GM12873 (cell line): ENCODE results near the gene CPEB1.

Experiments
- TF ChIP-seq, protein P1 (sequence below): IDR thresholded peaks from 2 replicates; pipeline ENCODE4 v1.5.1; 2012; ENCODE audit warnings: low read depth, mild to moderate bottlenecking, moderate library complexity, low read length, control low read depth; ENCODE audit not compliant: insufficient read depth; ENCODE audit errors: missing control alignments

The CPEB1 gene

DNA sequence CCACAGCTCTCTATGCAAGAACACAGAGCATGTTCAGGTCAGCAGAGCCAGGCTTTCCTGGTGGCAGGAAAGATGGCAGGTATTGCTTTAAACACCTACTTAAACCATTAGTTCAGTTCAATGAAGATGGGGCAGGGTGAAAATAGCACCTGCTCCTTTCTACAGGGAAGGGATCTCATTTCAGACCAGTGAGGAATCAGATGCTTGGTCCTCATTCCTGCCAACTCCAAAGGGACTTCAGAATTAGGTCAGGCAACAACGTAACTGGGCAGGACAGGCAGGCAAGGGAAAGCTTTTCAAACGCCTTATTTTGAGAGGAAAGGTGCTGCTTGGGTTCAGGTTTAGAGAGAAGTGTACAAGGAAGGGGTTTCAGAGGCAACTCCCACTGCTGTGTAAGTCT lies 94.3 kb downstream of the CPEB1 start:
- TF ChIP-seq, protein P1, sequence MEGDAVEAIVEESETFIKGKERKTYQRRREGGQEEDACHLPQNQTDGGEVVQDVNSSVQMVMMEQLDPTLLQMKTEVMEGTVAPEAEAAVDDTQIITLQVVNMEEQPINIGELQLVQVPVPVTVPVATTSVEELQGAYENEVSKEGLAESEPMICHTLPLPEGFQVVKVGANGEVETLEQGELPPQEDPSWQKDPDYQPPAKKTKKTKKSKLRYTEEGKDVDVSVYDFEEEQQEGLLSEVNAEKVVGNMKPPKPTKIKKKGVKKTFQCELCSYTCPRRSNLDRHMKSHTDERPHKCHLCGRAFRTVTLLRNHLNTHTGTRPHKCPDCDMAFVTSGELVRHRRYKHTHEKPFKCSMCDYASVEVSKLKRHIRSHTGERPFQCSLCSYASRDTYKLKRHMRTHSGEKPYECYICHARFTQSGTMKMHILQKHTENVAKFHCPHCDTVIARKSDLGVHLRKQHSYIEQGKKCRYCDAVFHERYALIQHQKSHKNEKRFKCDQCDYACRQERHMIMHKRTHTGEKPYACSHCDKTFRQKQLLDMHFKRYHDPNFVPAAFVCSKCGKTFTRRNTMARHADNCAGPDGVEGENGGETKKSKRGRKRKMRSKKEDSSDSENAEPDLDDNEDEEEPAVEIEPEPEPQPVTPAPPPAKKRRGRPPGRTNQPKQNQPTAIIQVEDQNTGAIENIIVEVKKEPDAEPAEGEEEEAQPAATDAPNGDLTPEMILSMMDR: no peak

DNA sequence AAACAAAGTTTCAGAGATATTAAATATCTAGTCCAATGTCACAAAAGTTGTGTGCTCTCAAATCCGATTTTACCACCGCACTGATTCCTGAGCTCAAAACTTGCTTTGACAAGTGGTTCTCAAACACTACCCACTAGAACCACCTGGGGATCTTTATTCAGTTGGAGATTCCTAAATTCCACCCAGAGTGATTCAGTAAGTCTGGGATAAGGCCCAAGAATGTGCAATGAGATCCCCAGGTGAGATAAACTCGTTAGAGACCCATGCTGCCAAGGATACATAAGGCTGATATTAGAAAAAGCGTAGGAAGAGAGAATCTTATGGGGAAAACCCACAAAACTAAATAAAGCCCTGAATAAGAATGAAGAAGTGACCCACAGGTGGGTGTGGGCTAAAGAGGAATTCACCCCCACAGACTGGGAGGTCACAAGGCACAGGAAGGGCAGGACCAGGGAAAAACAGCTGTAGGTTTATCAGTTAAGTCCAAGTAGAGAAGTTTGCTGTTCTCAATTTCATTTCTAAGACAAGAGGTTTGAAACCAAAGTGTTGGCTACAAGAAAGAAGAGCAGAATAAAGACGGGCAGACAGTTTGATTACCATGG lies 95.4 kb downstream of the CPEB1 start:
- TF ChIP-seq, protein P1: no peak

DNA sequence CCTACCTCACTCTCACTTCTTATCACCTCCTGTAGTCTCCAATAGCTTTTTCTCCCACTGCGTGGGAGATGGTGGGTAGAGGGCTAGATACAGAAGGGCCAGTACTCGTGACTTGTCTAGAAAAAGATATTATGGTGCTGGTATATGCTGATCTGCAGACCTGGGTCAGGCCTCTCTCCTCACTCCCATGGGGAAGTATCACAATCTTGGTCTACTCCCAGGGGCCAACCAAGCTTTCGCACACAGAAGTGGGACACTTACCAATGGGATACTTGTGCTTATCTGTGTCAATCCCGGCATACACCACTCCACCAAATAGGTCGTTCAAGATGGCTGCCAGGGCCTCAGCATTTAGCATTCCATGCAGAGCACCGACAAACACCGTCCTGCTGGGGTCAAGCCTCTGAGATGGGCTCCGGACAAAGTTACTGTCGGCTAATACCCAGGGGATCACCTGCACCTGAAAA lies 97.9 kb downstream of the CPEB1 start:
- TF ChIP-seq, protein P1: no peak

DNA sequence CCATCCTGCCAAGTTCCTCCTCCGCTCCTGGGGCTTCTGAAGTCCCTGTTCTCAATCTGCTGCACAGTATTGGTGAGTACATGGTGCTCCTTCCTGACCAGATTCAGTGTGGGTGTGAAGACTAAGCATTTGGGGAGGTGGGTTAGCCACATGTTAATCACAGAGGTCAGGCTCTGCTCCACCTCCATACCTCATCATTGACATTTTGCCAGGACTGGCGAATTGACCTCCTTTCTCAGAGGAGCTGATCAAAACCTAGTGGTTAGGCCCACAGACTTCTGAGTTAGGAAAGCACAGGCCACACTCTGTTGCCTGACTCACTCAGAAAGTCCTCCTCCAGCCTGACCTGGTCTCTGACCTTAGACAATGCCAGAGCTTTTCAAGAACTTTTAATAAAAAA lies 98.5 kb downstream of the CPEB1 start:
- TF ChIP-seq, protein P1: no peak

DNA sequence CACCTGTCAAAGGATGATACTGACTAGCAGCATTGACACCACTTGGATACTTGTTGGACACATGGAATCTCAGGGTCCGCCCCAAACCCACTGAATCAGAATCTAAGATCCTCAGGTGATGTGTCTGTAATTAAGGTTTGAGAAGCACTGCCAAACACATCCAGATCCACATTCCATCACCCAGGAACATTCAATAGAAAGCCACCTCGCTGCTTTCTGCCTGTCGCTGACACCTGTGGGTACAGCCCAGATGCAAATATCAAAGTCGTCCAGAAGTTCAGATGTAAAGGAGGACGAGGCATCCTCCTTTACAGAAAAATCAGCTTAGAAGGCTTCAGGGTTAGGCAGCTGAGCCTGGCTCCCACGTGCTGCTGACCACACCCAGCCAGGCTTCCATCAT lies 101.7 kb downstream of the CPEB1 start:
- TF ChIP-seq, protein P1: no peak

DNA sequence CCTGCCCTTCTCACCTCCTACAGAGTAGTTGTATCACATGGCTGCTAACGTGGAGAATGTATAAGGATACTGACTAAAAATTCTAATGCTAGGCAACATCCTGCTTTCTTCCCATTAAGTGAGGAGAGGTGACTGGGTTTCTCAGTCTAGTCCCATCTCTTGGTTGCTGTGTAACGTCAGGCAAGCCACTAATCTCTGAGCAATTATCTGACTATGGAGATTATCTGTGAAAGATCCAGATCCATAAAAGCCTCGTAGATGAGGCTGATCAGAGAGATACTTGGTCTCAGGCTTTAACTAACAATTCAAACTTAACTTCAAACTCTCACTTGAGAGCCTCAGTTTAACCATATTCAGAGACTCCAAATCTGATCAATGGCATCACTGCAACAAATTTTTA lies 102.2 kb downstream of the CPEB1 start:
- TF ChIP-seq, protein P1: no peak

DNA sequence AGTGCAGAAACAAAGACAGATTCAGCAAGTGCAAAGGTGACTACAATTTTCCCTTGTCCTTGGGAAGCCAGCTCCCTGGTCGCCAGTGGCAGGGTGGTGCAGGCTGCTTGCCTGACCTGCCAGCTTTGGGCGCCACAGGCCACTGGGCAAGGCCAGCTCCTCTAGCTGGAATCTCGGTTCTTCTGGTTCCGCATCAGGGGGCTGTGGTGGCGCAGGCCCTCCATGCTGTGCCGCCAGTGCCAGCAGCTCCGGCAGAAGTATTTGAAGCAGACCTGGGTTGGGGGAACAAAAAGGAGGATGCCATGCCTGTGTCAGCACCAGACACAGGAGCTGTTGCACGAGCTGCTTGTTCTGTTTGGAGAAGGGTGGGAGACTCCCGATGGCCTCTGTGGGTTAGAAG lies 102.7 kb downstream of the CPEB1 start:
- TF ChIP-seq, protein P1: no peak
